GM12801 (cell line): ENCODE data around the gene RPS6KA6.

ENCODE experiments used
- TF ChIP-seq, protein P1 (sequence below): IDR thresholded peaks from one replicate; pipeline ENCODE4 v1.5.1; 2011; ENCODE audit warnings: control low read depth; ENCODE audit not compliant: insufficient read length; ENCODE audit errors: extremely low read depth

The RPS6KA6 gene

DNA sequence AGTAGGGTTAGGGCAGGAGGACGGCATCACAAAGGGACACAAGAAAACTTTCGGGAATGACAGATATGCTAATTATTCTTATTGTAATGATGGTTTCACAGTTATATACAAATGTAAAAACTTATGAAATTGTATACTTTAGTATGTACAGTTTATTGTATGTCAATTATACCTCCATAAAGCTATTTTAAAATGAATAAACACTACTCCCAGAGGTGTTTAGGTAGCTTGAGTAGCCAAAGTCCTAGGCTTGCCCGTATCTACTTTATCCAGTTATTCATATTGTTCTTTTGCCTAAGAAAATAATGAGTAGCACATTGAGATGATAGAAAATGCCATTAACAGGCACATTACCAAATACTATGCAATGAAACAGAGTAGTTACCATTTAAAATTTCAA lies 43.0 kb downstream of the RPS6KA6 start:
- TF ChIP-seq, protein P1, sequence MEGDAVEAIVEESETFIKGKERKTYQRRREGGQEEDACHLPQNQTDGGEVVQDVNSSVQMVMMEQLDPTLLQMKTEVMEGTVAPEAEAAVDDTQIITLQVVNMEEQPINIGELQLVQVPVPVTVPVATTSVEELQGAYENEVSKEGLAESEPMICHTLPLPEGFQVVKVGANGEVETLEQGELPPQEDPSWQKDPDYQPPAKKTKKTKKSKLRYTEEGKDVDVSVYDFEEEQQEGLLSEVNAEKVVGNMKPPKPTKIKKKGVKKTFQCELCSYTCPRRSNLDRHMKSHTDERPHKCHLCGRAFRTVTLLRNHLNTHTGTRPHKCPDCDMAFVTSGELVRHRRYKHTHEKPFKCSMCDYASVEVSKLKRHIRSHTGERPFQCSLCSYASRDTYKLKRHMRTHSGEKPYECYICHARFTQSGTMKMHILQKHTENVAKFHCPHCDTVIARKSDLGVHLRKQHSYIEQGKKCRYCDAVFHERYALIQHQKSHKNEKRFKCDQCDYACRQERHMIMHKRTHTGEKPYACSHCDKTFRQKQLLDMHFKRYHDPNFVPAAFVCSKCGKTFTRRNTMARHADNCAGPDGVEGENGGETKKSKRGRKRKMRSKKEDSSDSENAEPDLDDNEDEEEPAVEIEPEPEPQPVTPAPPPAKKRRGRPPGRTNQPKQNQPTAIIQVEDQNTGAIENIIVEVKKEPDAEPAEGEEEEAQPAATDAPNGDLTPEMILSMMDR = no peak

GRCh38 chrX:84144281-84144680 lies 43.7 kb downstream of the RPS6KA6 start:
- TF ChIP-seq, protein P1 = no peak

DNA sequence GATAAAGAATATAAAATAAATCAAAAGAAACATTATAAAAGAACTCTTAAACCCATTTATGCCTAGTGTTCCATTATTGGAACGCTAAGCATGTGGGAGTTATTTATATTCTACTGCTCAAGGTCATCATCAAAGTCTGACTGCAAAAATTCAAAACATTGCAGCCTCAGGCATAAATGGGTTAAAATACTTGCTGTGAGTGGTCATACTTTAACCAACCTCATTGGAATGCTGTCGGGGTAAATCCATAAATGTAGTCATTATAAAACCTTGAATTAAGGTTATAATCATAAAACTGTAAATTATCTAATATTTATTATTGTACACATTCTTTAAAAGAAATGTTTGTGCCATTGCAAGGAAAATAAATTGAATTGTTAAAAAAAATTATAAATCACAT lies 55.0 kb downstream of the RPS6KA6 start:
- TF ChIP-seq, protein P1 = no peak

- TF ChIP-seq, protein P1 = no peak
These were observed 64.4 kb downstream of the RPS6KA6 start for GRCh38 chrX:84123585-84123984.

DNA sequence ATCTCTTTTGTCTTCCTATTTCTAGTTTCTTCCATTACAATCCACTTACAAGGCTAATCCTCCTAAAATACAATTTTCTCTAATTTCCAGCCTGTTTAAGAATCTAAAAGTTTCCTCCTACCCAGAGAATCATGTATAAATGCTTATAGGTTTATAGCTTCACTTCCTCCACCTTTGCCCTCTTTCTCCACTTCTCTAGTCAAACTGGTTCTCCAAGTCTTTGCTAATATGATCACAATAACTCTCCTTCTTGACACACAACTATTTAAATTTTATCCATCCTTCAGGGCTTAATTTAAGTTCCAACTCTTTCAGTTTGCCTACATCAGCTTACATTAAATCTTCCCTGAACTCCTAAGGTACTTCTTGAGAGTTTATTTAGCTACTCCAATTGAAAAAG lies 69.2 kb downstream of the RPS6KA6 start:
- TF ChIP-seq, protein P1 = no peak

- TF ChIP-seq, protein P1 = no peak
These were observed 69.7 kb downstream of the RPS6KA6 start for GRCh38 chrX:84118315-84118714.

GRCh38 chrX:84108584-84108983 lies 79.4 kb downstream of the RPS6KA6 start:
- TF ChIP-seq, protein P1 = no peak

GRCh38 chrX:84099120-84099519 lies 88.9 kb downstream of the RPS6KA6 start:
- TF ChIP-seq, protein P1 = no peak
